Activated gamma-delta T cell treated with anti-CD3 and anti-CD28 coated beads, Interleukin-2, amount 50 U/mL, for 16 hours (primary cell): Measurements from ENCODE around the gene CMSS1.

ENCODE experiments used
- DNase-seq: peaks from one replicate; pipeline ENCODE4 v3.0.0-alpha.2; 2020; ENCODE audit warnings: low read depth

Gene CMSS1

GRCh38 chr3:100149130-100149529, 331.5 kb downstream of the CMSS1 start:
- DNase-seq = no peak

- no peak for DNase-seq
These were observed 332.2 kb downstream of the CMSS1 start for GRCh38 chr3:100149713-100150415.

- DNase-seq = no peak
These were observed 332.8 kb downstream of the CMSS1 start for GRCh38 chr3:100150473-100150872.

GRCh38 chr3:100151024-100151707, 333.5 kb downstream of the CMSS1 start:
- no peak for DNase-seq

- no peak for DNase-seq
These were observed 336.5 kb downstream of the CMSS1 start for GRCh38 chr3:100154171-100154570.

GRCh38 chr3:100155128-100155527, 337.5 kb downstream of the CMSS1 start:
- no peak for DNase-seq

- no peak for DNase-seq
These were observed 337.9 kb downstream of the CMSS1 start for GRCh38 chr3:100155590-100155989.

- no peak for DNase-seq
These were observed 340.0 kb downstream of the CMSS1 start for GRCh38 chr3:100157685-100158084.

- DNase-seq = no peak
These were observed 341.3 kb downstream of the CMSS1 start for GRCh38 chr3:100158918-100159330.

- no peak for DNase-seq
These were observed 341.9 kb downstream of the CMSS1 start for GRCh38 chr3:100159331-100160153.

GRCh38 chr3:100160521-100160920, 342.9 kb downstream of the CMSS1 start:
- no peak for DNase-seq

GRCh38 chr3:100163787-100164186, 346.1 kb downstream of the CMSS1 start:
- DNase-seq = no peak

GRCh38 chr3:100164743-100165142, 347.1 kb downstream of the CMSS1 start:
- DNase-seq = no peak

- no peak for DNase-seq
These were observed 348.4 kb downstream of the CMSS1 start for GRCh38 chr3:100165926-100166550.

- no peak for DNase-seq
These were observed 351.7 kb downstream of the CMSS1 start for GRCh38 chr3:100169201-100169920.

GRCh38 chr3:100170486-100170885, 352.8 kb downstream of the CMSS1 start:
- DNase-seq = no peak

- DNase-seq = no peak
These were observed 353.7 kb downstream of the CMSS1 start for GRCh38 chr3:100171211-100171914.

GRCh38 chr3:100173961-100174360, 356.3 kb downstream of the CMSS1 start:
- no peak for DNase-seq

GRCh38 chr3:100175637-100176280, 358.1 kb downstream of the CMSS1 start:
- no peak for DNase-seq

GRCh38 chr3:100179692-100180349, 362.2 kb downstream of the CMSS1 start:
- DNase-seq = no peak
